Subcutaneous abdominal adipose tissue (tissue), 5 donors: ENCODE results near the gene IMPACT.
A peak's percentile ranks its signal among the peaks of the same experiment; 100 is the strongest.

Experiments
- H3K27ac ChIP-seq: one replicate; pipeline ENCODE4 v1.7.0; 2013; ENCODE audit warnings: low read depth, mild to moderate bottlenecking, inconsistent platforms, low read length, moderate library complexity
- H3K27me3 ChIP-seq, 5 donors: one replicate each; pipeline ENCODE4 v1.7.0; 2013; ENCODE audit warnings: low read length in 5 of 5, inconsistent platforms in 1 of 5; ENCODE audit not compliant: control insufficient read depth in 5 of 5, insufficient read depth in 4 of 5
- H3K36me3 ChIP-seq, 5 donors: one replicate each; pipeline ENCODE4 v1.7.0; 2013; ENCODE audit warnings: low read length in 5 of 5; ENCODE audit not compliant: control insufficient read depth in 5 of 5, insufficient read depth in 5 of 5
- H3K4me1 ChIP-seq, 5 donors: one replicate each; pipeline ENCODE4 v1.7.0; 2013; ENCODE audit warnings: low read length in 5 of 5, mild to moderate bottlenecking in 3 of 5, moderate library complexity in 1 of 5; ENCODE audit not compliant: control insufficient read depth in 5 of 5, insufficient read depth in 5 of 5
- H3K4me3 ChIP-seq, 5 donors: one replicate each; pipeline ENCODE4 v1.7.0; 2013; ENCODE audit warnings: low read length in 5 of 5, low read depth in 1 of 5
- H3K9ac ChIP-seq, 5 donors: one replicate each; pipeline ENCODE4 v1.7.0; 2013; ENCODE audit warnings: low read length in 5 of 5, mild to moderate bottlenecking in 4 of 5, moderate library complexity in 3 of 5
- H3K9me3 ChIP-seq, 5 donors: one replicate each; pipeline ENCODE4 v1.7.0; 2013; ENCODE audit warnings: low read length in 5 of 5; ENCODE audit not compliant: control insufficient read depth in 5 of 5
- donor health status: healthy.
- donor health status: healthy.
- donor health status: healthy.
- donor health status: healthy.
- donor health status: healthy.

The IMPACT gene, protein sequence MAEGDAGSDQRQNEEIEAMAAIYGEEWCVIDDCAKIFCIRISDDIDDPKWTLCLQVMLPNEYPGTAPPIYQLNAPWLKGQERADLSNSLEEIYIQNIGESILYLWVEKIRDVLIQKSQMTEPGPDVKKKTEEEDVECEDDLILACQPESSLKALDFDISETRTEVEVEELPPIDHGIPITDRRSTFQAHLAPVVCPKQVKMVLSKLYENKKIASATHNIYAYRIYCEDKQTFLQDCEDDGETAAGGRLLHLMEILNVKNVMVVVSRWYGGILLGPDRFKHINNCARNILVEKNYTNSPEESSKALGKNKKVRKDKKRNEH

GRCh38 chr18:24426398-24427294 is at the start of gene IMPACT:
Gene IMPACT, plus strand, starts transcription at chr18:24426670. Its CDS starts 87 bp downstream, at chr18:24426757.
- no peaks in the 10 kb centered on the region for H3K9me3 ChIP-seq
- H3K9ac ChIP-seq: peak within 1 kb of the TSS; percentile 63 to 87 (median 80)
- H3K27me3 ChIP-seq: peaks cover 0 to 12% (median 9%) of the 10 kb centered on the region in 5 donors
- H3K4me3 ChIP-seq: peak within 1 kb of the TSS; percentile 80 to 86 (median 85)
- peaks cover 0 to 15% (median 12%) of the 10 kb centered on the region in 5 donors for H3K4me1 ChIP-seq
- peak within 1 kb of the TSS; percentile 82 for H3K27ac ChIP-seq
- peaks cover 0 to 6% (median 3%) of the 10 kb centered on the region in 5 donors for H3K36me3 ChIP-seq

- H3K27ac ChIP-seq: no peak overlapping the region
- H3K9ac ChIP-seq: no peak overlapping the region
- no peaks in the 10 kb centered on the region for H3K27me3 ChIP-seq
- H3K4me3 ChIP-seq: no peak overlapping the region
- peaks cover 0 to 4% (median 0%) of the 10 kb centered on the region in 5 donors for H3K4me1 ChIP-seq
- H3K9me3 ChIP-seq: no peaks in the 10 kb centered on the region
- H3K36me3 ChIP-seq: peaks cover 4 to 23% (median 9%) of the 10 kb centered on the region in 5 donors
Observed at GRCh38 chr18:24378598-24378997, 47.9 kb upstream of the IMPACT start.

- Histone ChIP-seq H3K27me3 (no peaks in the 10 kb centered on the region), H3K4me1 (peaks cover 0 to 4% (median 0%) of the 10 kb centered on the region in 5 donors), H3K27ac (no peak overlapping the region), H3K9ac (no peak overlapping the region), H3K4me3 (no peak overlapping the region), H3K9me3 (no peaks in the 10 kb centered on the region), H3K36me3 (peaks cover 0 to 14% (median 3%) of the 10 kb centered on the region in 5 donors)
Observed at GRCh38 chr18:24380163-24380747, 46.2 kb upstream of the IMPACT start.

DNA sequence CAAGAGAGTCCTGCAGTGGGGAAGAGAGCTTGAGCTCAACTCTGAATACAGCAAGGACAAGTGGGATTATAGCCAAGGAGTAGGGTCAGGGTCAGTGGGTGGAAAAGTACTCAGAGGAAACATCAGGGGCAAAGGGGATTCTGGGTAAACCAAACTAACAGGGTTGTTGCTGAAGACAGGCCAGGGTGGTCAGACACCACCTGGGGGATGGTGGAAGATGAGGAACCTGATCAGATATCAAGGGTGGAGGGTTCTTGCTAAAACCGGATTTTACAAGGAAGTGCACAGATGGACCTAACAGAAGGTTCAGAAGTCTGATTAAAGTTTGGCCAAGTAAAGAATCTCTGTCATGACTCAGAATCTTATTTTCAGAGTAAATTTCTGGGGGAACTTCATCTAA is 45.3 kb upstream of the IMPACT start:
- Histone ChIP-seq H3K9ac (no peak overlapping the region), H3K4me3 (no peak overlapping the region), H3K27me3 (no peaks in the 10 kb centered on the region), H3K36me3 (peaks cover 0 to 7% (median 0%) of the 10 kb centered on the region in 5 donors), H3K9me3 (no peaks in the 10 kb centered on the region), H3K27ac (no peak overlapping the region), H3K4me1 (peaks cover 0 to 4% (median 0%) of the 10 kb centered on the region in 5 donors)

- H3K4me1 ChIP-seq: no peaks in the 10 kb centered on the region
- no peak overlapping the region for H3K27ac ChIP-seq
- H3K36me3 ChIP-seq: no peaks in the 10 kb centered on the region
- no peaks in the 10 kb centered on the region for H3K27me3 ChIP-seq
- H3K9me3 ChIP-seq: no peaks in the 10 kb centered on the region
- no peak overlapping the region for H3K9ac ChIP-seq
- H3K4me3 ChIP-seq: no peak overlapping the region
Observed at GRCh38 chr18:24386681-24387080, 39.8 kb upstream of the IMPACT start.

- Histone ChIP-seq H3K27ac (no peak overlapping the region), H3K9me3 (no peaks in the 10 kb centered on the region), H3K9ac (no peak overlapping the region), H3K4me1 (no peaks in the 10 kb centered on the region), H3K4me3 (no peak overlapping the region), H3K27me3 (no peaks in the 10 kb centered on the region), H3K36me3 (no peaks in the 10 kb centered on the region)
Observed at GRCh38 chr18:24388957-24389356, 37.5 kb upstream of the IMPACT start.

DNA sequence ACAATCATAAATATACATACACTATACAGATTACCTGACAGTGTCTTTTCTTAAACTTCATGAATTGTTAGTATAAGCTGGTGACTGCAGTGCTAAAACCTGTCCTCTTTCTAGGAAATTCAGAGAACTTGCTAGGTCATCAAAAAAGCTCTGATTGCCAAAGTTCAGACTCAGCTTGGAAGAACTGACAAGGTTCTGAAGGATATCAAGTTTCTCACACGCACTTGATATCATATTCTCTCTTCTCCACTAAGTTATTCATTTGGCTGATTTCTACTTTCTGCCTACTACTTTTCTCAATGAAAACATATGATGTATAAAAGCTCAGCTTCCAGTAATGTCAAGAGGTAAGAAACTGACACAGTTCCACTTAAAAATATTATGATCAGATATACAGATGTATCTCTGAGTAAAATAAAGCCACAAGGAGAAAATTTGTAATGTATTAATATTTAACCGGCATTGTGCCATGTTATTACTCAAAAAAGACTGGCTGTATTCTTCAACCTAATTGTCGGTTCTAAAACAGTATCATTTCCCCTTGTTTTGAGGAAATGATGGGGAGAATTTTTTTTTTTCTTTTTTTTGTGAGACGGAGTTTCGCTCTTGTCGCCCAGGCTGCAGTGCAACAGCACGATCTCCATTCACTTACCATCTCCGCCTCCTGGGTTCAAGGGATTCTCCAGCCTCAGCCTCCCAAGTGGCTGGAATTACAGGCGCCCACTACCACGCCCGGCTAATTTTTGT is 31.2 kb upstream of the IMPACT start:
- no peaks in the 10 kb centered on the region for H3K36me3 ChIP-seq
- H3K27me3 ChIP-seq: no peaks in the 10 kb centered on the region
- H3K9me3 ChIP-seq: no peaks in the 10 kb centered on the region
- H3K27ac ChIP-seq: no peak overlapping the region
- H3K9ac ChIP-seq: no peak overlapping the region
- peaks cover 8 to 27% (median 17%) of the 10 kb centered on the region in 5 donors for H3K4me1 ChIP-seq
- H3K4me3 ChIP-seq: no peak overlapping the region

DNA sequence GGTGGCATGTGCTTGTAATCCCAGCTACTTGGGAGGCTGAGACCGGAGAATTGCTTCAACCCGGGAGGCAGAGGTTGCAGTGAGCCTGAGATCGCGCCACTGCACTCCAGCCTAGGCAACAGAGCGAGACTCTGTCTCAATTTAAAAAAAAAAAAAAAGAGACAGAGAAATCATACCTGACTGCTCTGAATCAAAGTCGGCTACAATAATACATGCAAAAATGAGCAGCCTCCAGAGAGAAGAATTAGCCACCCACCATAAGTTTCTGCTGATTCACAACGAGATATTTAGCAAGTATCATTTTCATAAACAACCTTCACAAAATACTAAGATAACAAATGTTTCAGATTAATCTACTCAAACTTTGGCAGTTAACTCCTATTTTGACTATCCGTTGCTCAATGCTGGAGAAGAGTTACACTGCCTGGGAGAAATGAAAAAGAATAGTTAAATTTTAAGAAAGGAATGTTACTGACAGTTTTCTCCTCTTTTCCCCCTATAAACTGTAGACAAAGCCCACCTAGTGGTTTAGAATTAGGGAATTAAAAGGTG is 30.3 kb upstream of the IMPACT start:
- H3K27ac ChIP-seq: no peak overlapping the region
- H3K36me3 ChIP-seq: no peaks in the 10 kb centered on the region
- H3K4me1 ChIP-seq: peaks cover 8 to 27% (median 17%) of the 10 kb centered on the region in 5 donors
- H3K4me3 ChIP-seq: no peak overlapping the region
- H3K9ac ChIP-seq: no peak overlapping the region
- H3K9me3 ChIP-seq: no peaks in the 10 kb centered on the region
- no peaks in the 10 kb centered on the region for H3K27me3 ChIP-seq

GRCh38 chr18:24397131-24397693 is 29.3 kb upstream of the IMPACT start:
- Histone ChIP-seq H3K36me3 (no peaks in the 10 kb centered on the region), H3K4me3 (peak overlapping the region; percentile 54 to 92 (median 75)), H3K4me1 (peaks cover 8 to 27% (median 17%) of the 10 kb centered on the region in 5 donors), H3K9ac (peak overlapping the region in 3 of 5 donors; percentile 25 to 80 (median 62)), H3K27ac (peak overlapping the region; percentile 81), H3K27me3 (no peaks in the 10 kb centered on the region), H3K9me3 (no peaks in the 10 kb centered on the region)
